GM23248 (cell line): Measurements from ENCODE around the gene TMEM201.

ENCODE experiments used
- EZH2 ChIP-seq: fragments of 200-600 bp; sonication (generic); IDR thresholded peaks from 2 replicates; pipeline ENCODE4 v1.6.1; 2018; ENCODE audit warnings: antibody characterized with exemption, mild to moderate bottlenecking; ENCODE audit not compliant: insufficient read depth, poor library complexity, severe bottlenecking
- EZH2phosphoT487 ChIP-seq: fragments of 200-600 bp; sonication (generic); IDR thresholded peaks from 2 replicates; pipeline ENCODE4 v1.6.1; 2018; ENCODE audit warnings: antibody characterized with exemption, moderate library complexity, mild to moderate bottlenecking, low read depth; ENCODE audit not compliant: insufficient read depth

DNA sequence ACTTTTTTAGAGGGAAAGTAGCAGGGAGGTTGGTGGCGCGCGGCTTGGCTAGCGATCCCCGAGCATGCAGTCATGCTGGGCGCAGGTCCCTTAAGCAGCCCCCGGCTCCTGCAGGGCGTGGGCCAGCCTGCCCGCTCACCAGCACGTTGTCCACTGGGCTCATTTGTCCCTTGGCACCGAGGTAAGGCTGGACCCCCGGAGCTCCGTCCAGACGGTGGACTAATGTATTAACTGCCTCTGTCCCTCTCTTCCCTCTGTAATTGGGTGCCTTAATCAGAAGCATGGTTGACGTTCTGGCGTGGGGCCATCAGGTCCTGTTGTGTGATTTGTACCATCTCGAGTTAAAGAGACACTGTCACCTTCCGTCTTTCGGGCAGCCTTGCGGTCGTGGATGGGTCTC lies 17.7 kb downstream of the TMEM201 start:
- no peak for TF ChIP-seq EZH2phosphoT487
- TF ChIP-seq EZH2: no peak
